GM19025 (cell line): ENCODE results near the gene SLC46A2.

Experiments
- ATAC-seq: cut with Tn5 transposase; IDR thresholded peaks from one replicate; pipeline ENCODE4 v1.9.1; 2021; ENCODE audit warnings: mild to moderate bottlenecking, low read depth, moderate library complexity; ENCODE audit not compliant: unreplicated experiment

Gene SLC46A2

GRCh38 chr9:112887381-112887780 lies 3.3 kb downstream of the SLC46A2 start:
- no peak for ATAC-seq

GRCh38 chr9:112886351-112886750 lies 4.3 kb downstream of the SLC46A2 start:
- no peak for ATAC-seq

GRCh38 chr9:112885324-112885723 lies 5.4 kb downstream of the SLC46A2 start:
- no peak for ATAC-seq

GRCh38 chr9:112884721-112885120 lies 6.0 kb downstream of the SLC46A2 start:
- no peak for ATAC-seq

- ATAC-seq = no peak
Observed at GRCh38 chr9:112884101-112884500, 6.6 kb downstream of the SLC46A2 start.

GRCh38 chr9:112881331-112881730 lies 9.3 kb downstream of the SLC46A2 start:
- ATAC-seq = no peak

GRCh38 chr9:112880650-112881049 lies 10.0 kb downstream of the SLC46A2 start:
- no peak for ATAC-seq

- ATAC-seq = no peak
Observed at GRCh38 chr9:112878752-112879151, 11.9 kb downstream of the SLC46A2 start.

GRCh38 chr9:112873773-112874405 lies 16.8 kb downstream of the SLC46A2 start:
- no peak for ATAC-seq

- ATAC-seq = no peak
Observed at GRCh38 chr9:112872019-112872418, 18.7 kb downstream of the SLC46A2 start.

- no peak for ATAC-seq
Observed at GRCh38 chr9:112870556-112870955, 20.1 kb downstream of the SLC46A2 start.

GRCh38 chr9:112869917-112870316 lies 20.8 kb downstream of the SLC46A2 start:
- ATAC-seq = no peak

- no peak for ATAC-seq
Observed at GRCh38 chr9:112869041-112869529, 21.6 kb downstream of the SLC46A2 start.

GRCh38 chr9:112868461-112868860 lies 22.2 kb downstream of the SLC46A2 start:
- no peak for ATAC-seq

- no peak for ATAC-seq
Observed at GRCh38 chr9:112867275-112867991, 23.2 kb downstream of the SLC46A2 start.

- ATAC-seq = no peak
Observed at GRCh38 chr9:112866662-112867274, 23.9 kb downstream of the SLC46A2 start.

- no peak for ATAC-seq
Observed at GRCh38 chr9:112864982-112865381, 25.7 kb downstream of the SLC46A2 start.

GRCh38 chr9:112864403-112864802 lies 26.3 kb downstream of the SLC46A2 start:
- ATAC-seq = no peak

- ATAC-seq = no peak
Observed at GRCh38 chr9:112863746-112864145, 26.9 kb downstream of the SLC46A2 start.

GRCh38 chr9:112863214-112863613 lies 27.5 kb downstream of the SLC46A2 start:
- no peak for ATAC-seq
